Measurements from ENCODE around the gene EID3. TPM values are rescaled to one million over a fixed set of nuclear protein-coding genes. Genes with fewer than 3 reads are reported as not detected.

The EID3 gene
- total and polyA plus RNA-seq, 9 of the 15 experiments (the other 6 are each of a cell fraction or from before 2014, with no cell fraction given): 0.07 to 3.5 (median 0.42) TPM

DNA sequence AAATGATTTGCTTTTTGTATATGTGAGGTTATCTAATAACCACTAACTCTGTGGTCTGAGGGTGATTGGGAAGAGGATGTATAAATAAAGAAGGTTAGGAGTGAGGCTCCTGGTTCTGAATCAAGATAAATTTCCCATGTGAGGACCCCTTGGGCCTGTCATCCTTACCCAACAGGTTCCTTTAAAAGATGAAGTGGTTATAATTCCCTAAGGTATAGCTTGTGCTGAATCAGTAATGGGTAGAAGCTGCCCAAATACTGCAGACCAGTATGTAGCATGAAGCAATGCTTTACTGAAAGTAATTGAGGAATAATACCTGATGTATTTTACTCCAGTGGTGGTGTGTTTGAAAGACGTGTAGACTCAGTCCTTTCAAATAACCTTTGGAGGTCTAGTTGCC, 8.7 kb downstream of the EID3 start:
- in situ Hi-C loops (cut with MboI): no loop called here
- BruUV-seq (replicated peaks): no TSS peak

More for the DNA sequence above, 8.7 kb downstream of the EID3 start:
- peaks cover 13% of the 10 kb centered on the region; the same call in 1 of the 2 replicates for H4K20me1 ChIP-seq (replicated peaks; ENCODE audit: control insufficient read depth, insufficient read depth, low read length)
- H3K4me2 ChIP-seq (ENCODE audit: insufficient read depth, low read length): no peak overlapping the region
- peaks cover 0 to 3% of the 10 kb centered on the region in 2 experiments; a peak in 2 of 5 replicates for H3K4me1 ChIP-seq (replicated peaks in 1 of 2; ENCODE audit: control insufficient read depth in 2 of 2, insufficient read depth in 2 of 2, low read length in 2 of 2)
- ChIA-PET POLR2A (interaction anchor here (1.0 to 1.3 kb wide), 4 partner anchors 13 to 29 kb away, joined by 3 to 4 read pairs (median 3); no protein-coding TSS in a partner anchor), CTCF (ENCODE audit: low intra/inter-chr PET ratio) (no interaction called here)
- DNase-seq (ENCODE audit: extremely low read depth in 1 of 4, low spot score in 3 of 4) (no peak), ATAC-seq (no peak), FAIRE-seq (no peak)
- H2AFZ ChIP-seq (ENCODE audit: low read depth, low read length): no peak overlapping the region
- H3K9ac ChIP-seq (ENCODE audit: insufficient read depth in 1 of 2, low read depth in 2 of 2, low read length in 2 of 2): no peak overlapping the region
- H3K9me1 ChIP-seq (ENCODE audit: control insufficient read depth, insufficient read depth, low read length): no peaks in the 10 kb centered on the region
- H3K9me3 ChIP-seq (replicated peaks; ENCODE audit: control insufficient read depth, insufficient read depth, low read depth, low read length): no peaks in the 10 kb centered on the region
- 100% methylated on average over 1 of the region's 1 CpG for whole genome bisulfite sequencing (ENCODE audit: insufficient coverage, low coverage, missing lambda C conversion rate)
- no peak overlapping the region for H3K4me3 ChIP-seq
- intact Hi-C loops (cut with micrococcal nuclease): no loop called here
- H3K36me3 ChIP-seq (ENCODE audit: control insufficient read depth, insufficient read depth, low read length): peaks cover 86% of the 10 kb centered on the region
- no peaks in the 10 kb centered on the region for H3K27me3 ChIP-seq (ENCODE audit: control insufficient read depth in 2 of 2, insufficient read depth in 2 of 2, low read length in 2 of 2)
- peaks cover 59% of the 10 kb centered on the region for H3K79me2 ChIP-seq (ENCODE audit: control insufficient read depth, insufficient read depth, low read length)
- TF ChIP-seq CBFA2T3 (IDR thresholded peaks at IDR 0.05): no peak
- no peak for TF ChIP-seq ATF2 (CRISPR knock-in tag; IDR thresholded peaks at IDR 0.05)
- no peak for TF ChIP-seq ZNF707 (CRISPR knock-in tag; conservative IDR thresholded peaks at IDR 0.05)
- TF ChIP-seq RAD21 (CRISPR knock-in tag; conservative IDR thresholded peaks at IDR 0.05 in 1 of 2, IDR thresholded peaks at IDR 0.05 in 1 of 2): no peak
- no peak for TF ChIP-seq ZNF165 (CRISPR knock-in tag; IDR thresholded peaks at IDR 0.05; ENCODE audit: borderline replicate concordance)
- no peak for TF ChIP-seq DMBX1 (CRISPR knock-in tag; IDR thresholded peaks at IDR 0.05; ENCODE audit: borderline replicate concordance)
- no peak for TF ChIP-seq YY1 (IDR thresholded peaks at IDR 0.05; ENCODE audit: borderline replicate concordance in 1 of 3, control insufficient read depth in 1 of 3, extremely low read depth in 1 of 3, insufficient read depth in 3 of 3, insufficient read length in 1 of 3, insufficient replicate concordance in 2 of 3, low read depth in 1 of 3, low read length in 2 of 3)
- no peak for TF ChIP-seq MECOM (CRISPR knock-in tag; IDR thresholded peaks at IDR 0.05)
- no peak overlapping the region for H3K27ac ChIP-seq (ENCODE audit: extremely low read depth, low read depth, low read length)
